Esophagus squamous epithelium (tissue), 5 donors: ENCODE data around the gene RAB29. TPM values are rescaled to one million over a fixed set of nuclear protein-coding genes. Genes with fewer than 3 reads are reported as not detected.

Experiments
- DNase-seq: peaks from one replicate; lab custom pipeline; 2025; lab: John Stamatoyannopoulos, UW
- H3K27ac ChIP-seq, 4 donors: fragments of 200-600 bp; sonication (generic); one replicate each; pipeline ENCODE4 v1.5.1; 2016 to 2019; ENCODE audit warnings: mild to moderate bottlenecking in 1 of 4
- H3K27me3 ChIP-seq, 4 donors: fragments of 200-600 bp; sonication (generic); 1 replicate in 3 of 4; 2 replicates in 1 of 4; pipeline versions ENCODE4 v1.5.1 to v1.6.0; 2017 to 2021; ENCODE audit warnings: antibody characterized with exemption in 1 of 4
- H3K36me3 ChIP-seq, 3 donors: fragments of 200-600 bp; sonication (generic); one replicate each; pipeline ENCODE4 v1.5.1; 2016 to 2019
- H3K4me1 ChIP-seq, 3 donors: fragments of 200-600 bp; sonication (generic); one replicate each; pipeline ENCODE4 v1.5.1; 2017 to 2019
- H3K4me3 ChIP-seq, 4 donors: fragments of 200-600 bp; sonication (generic); 1 replicate in 3 of 4; 2 replicates in 1 of 4; pipeline ENCODE4 v1.5.1; 2016 to 2019; ENCODE audit warnings: mild to moderate bottlenecking in 2 of 4, moderate library complexity in 1 of 4
- H3K9me3 ChIP-seq, 3 donors: fragments of 200-600 bp; sonication (generic); one replicate each; pipeline ENCODE4 v1.5.1; 2016 to 2019
- POLR2A ChIP-seq, 4 donors: fragments of 450-650 bp; IDR thresholded peaks; one replicate each; pipeline ENCODE4 v1.6.1; 2017; ENCODE audit warnings: antibody characterized with exemption in 4 of 4, mild to moderate bottlenecking in 4 of 4, moderate library complexity in 3 of 4
- WGBS, 2 donors: methylation state at CpG; one replicate each; pipeline ENCODE4 v1.1.5; 2018; 5-methylcytosine and 5-hydroxymethylcytosine counted together
- intact Hi-C: fragments of 100-400 bp; cut with DNase I; formaldehyde crosslinking; loops from one replicate; pipeline ENCODE4 v1.15.0; 2022
- total RNA-seq, 4 donors: library from RNA; depleted of rRNA; stranded (reverse); fragments of >200 nt; gene quantifications; one replicate each; pipeline ENCODE4 v1.1.0, GENCODE V29; 2016
- TF ChIP-seq, protein P1 (sequence below), 6 experiments: fragments of 450-650 bp in 4 of 6; fragments of 200-600 bp in 2 of 6; sonication (generic) in 2 of 6; IDR thresholded peaks; one replicate each; pipeline ENCODE4 v1.5.1; 2016 to 2019; ENCODE audit warnings: antibody characterized with exemption in 6 of 6, mild to moderate bottlenecking in 4 of 6, moderate library complexity in 4 of 6
- donor health status: DM: yes; HTN: yes; CAD: no.

The RAB29 gene
- total RNA-seq, 4 donors from 2014 or later, result 3.0 to 19.3 (median 7.0) TPM

DNA sequence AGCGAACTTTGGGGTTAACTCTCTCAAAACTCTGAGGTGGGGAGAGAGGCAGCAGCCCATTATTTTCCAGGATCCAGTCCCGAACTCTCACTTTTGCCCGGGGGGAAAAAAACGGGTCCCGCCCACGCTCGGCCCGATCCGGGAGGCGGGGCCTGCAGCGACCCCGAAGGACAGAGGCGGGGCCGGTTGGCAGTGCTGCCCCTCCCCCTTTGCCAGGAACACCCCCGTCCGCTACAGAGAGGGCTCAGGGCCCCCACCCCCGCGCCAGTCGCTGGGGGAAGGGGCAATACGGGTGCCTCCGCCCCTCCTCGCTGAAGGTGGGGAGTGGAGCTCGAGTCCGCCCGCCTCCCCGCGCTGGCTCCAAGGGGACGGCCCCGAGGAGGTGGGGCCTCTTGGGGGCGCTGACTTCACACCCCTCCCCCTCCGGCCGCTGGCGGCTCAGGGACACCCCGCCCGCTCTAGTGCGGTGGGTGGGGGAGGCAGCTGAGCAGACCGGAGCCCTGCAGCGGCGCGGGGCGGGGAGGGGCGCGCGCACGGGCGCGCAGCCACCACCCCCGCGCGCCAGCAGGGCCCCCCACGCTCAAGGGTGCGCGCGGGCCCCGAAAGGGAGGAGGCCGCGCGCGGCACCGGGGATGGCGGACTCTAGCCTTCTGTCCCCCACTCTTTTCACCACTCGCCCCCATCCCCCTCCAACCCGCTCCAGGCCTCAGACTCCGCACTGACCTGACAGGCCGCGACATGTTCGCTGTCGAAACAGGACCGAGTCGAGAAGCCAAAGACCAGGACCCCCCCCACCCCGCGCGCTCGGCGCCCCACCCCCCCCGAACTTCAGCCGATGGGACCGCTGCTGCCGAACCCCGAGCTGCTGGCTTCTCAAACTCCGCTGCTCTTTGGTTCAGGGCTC, 25.8 kb downstream of the RAB29 start:
- peak overlapping the region; percentile 98 to 100 (median 99) for H3K27ac ChIP-seq
- intact Hi-C loops, result no loop called here
- peak; percentile 59 for DNase-seq
- peak overlapping the region; percentile 74 to 94 (median 88) for H3K4me3 ChIP-seq
- 0% methylated on average over 5 to 10 of the region's 81 CpGs for WGBS, 2 donors
- no peaks in the 10 kb centered on the region for H3K27me3 ChIP-seq
- peaks cover 14 to 45% (median 21%) of the 10 kb centered on the region in 3 donors for H3K4me1 ChIP-seq
- no peaks in the 10 kb centered on the region for H3K9me3 ChIP-seq
- peak in 3 of 4 donors; percentile 81 to 93 (median 84) for TF ChIP-seq POLR2A (IDR thresholded peaks at IDR 0.05)
- TF ChIP-seq, protein P1, sequence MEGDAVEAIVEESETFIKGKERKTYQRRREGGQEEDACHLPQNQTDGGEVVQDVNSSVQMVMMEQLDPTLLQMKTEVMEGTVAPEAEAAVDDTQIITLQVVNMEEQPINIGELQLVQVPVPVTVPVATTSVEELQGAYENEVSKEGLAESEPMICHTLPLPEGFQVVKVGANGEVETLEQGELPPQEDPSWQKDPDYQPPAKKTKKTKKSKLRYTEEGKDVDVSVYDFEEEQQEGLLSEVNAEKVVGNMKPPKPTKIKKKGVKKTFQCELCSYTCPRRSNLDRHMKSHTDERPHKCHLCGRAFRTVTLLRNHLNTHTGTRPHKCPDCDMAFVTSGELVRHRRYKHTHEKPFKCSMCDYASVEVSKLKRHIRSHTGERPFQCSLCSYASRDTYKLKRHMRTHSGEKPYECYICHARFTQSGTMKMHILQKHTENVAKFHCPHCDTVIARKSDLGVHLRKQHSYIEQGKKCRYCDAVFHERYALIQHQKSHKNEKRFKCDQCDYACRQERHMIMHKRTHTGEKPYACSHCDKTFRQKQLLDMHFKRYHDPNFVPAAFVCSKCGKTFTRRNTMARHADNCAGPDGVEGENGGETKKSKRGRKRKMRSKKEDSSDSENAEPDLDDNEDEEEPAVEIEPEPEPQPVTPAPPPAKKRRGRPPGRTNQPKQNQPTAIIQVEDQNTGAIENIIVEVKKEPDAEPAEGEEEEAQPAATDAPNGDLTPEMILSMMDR (IDR thresholded peaks at IDR 0.05), result peak in 1 of 6 experiments; percentile 14
- no peaks in the 10 kb centered on the region for H3K36me3 ChIP-seq

DNA sequence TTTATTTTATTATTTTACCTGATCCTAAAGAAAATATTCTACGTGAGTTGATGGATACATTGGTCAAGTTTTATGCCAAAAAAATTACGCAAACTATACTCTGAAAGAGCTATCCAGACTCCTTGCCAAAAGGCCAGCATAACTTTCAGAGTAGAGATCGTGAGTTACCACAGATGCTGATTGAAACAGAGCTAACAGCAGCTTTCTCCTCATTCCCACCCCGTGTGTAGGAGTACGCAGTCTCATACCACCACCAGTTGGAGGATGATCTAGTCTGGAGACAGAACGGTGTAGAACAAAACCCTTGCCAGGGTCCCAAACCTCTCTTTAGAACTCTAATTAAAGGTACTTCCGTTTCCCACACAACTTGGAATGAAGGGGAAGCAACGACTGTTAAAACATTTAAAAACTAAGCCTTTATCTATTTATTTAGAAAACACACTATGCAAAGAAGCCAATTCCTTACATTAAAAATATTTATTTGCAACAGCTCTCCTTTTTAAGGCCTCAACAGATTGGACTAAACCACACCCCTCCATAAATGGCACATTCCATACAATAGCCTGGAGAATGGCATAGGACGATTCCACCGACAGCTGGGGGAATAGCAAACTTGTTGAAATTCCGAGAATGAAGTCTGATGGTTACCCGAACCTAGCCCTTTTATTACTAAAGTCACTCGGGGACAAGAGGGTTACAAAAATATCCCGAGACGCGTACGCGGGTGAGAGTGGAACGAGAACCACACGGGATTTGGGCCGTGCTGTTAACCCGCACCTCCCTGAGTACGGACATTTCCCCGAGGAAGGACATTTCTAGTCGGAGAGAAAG, 26.7 kb downstream of the RAB29 start:
- Histone ChIP-seq H3K27me3 (no peaks in the 10 kb centered on the region), H3K9me3 (no peaks in the 10 kb centered on the region), H3K4me1 (peaks cover 14 to 53% (median 24%) of the 10 kb centered on the region in 3 donors), H3K36me3 (no peaks in the 10 kb centered on the region), H3K27ac (peak overlapping the region; percentile 98 to 100 (median 99)), H3K4me3 (peak overlapping the region; percentile 74 to 94 (median 88))
- TF ChIP-seq POLR2A (IDR thresholded peaks at IDR 0.05), result no peak
- TF ChIP-seq, protein P1 (IDR thresholded peaks at IDR 0.05), result no peak
- 0 to 1% methylated on average over 25 of the region's 25 CpGs for WGBS, 2 donors
- intact Hi-C loops, result no loop called here
- DNase-seq, result no peak

DNA sequence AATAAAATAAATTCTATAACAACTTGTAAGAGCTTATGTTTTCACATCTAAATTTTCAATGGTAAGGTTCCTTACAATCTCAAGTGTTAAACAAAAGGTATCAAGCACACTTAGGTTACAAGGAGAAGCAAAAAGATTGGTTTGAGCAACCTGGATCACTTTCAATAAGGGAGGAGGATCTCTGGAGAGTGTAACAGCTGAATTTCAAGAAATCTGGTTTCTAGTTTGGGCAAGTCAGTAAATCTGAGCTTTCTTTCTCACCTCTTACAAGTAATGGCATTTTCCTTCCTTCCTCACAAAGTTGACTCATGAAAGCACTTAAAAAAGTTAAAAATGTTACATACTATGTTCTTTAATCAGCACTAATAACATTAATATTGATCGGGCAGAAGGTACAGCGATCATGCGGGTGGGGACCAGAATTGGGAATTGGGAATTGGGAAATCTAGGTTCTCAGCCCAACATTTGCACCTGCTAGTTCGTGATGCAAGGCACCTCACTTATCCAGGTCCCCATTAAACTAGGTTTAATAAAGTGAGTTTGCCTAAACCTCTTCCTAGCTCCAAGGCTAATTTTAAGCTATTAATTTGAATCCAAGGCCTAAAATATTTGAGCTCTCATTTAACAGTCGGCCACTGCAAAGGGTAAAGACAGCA, 28.4 kb downstream of the RAB29 start:
- 40 to 53% methylated on average over 5 of the region's 5 CpGs for WGBS, 2 donors
- DNase-seq, result no peak
- Histone ChIP-seq H3K27me3 (no peaks in the 10 kb centered on the region), H3K27ac (peak overlapping the region in 3 of 4 donors; percentile 16 to 100 (median 47)), H3K9me3 (no peaks in the 10 kb centered on the region), H3K4me3 (peak overlapping the region in 1 of 4 donors; percentile 4), H3K4me1 (peaks cover 14 to 70% (median 24%) of the 10 kb centered on the region in 3 donors), H3K36me3 (no peaks in the 10 kb centered on the region)
- intact Hi-C loops, result no loop called here
- TF ChIP-seq POLR2A (IDR thresholded peaks at IDR 0.05), result no peak
- TF ChIP-seq, protein P1 (IDR thresholded peaks at IDR 0.05), result no peak

DNA sequence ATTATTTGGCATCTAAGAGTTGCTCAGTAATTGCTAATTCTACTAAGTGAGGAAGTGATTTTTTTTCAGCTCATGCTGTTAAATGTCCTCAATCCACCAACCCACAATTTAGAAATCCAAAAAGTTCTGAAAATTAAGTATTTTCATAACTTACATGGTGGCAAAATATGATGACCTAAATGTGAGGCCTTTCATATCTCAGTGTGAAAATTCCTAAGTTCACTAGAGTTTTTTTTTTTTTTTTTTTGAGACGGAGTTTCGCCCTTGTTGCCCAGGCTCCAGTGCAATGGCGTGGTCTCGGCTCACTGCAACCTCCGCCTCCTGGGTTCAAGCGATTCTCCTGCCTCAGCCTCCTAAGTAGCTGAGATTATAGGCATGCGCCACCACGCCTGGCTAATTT, 30.9 kb downstream of the RAB29 start:
- WGBS, 2 donors, result 90 to 100% methylated on average over 2 to 5 of the region's 8 CpGs
- peaks cover 0 to 13% (median 0%) of the 10 kb centered on the region in 3 donors for H3K36me3 ChIP-seq
- H3K27me3 ChIP-seq, result no peaks in the 10 kb centered on the region
- no peak for DNase-seq
- H3K9me3 ChIP-seq, result no peaks in the 10 kb centered on the region
- H3K4me3 ChIP-seq, result no peak overlapping the region
- intact Hi-C loops, result no loop called here
- TF ChIP-seq, protein P1 (IDR thresholded peaks at IDR 0.05), result no peak
- no peak for TF ChIP-seq POLR2A (IDR thresholded peaks at IDR 0.05)
- H3K4me1 ChIP-seq, result peaks cover 11 to 72% (median 24%) of the 10 kb centered on the region in 3 donors
- H3K27ac ChIP-seq, result no peak overlapping the region
